ENCODE results near the gene RARA.
A peak's percentile ranks its signal among the peaks of the same experiment; 100 is the strongest.

Gene RARA

GRCh38 chr17:40317345-40317873 lies 8.4 kb downstream of the RARA start:
- peak; percentile 15 for DNase-seq

- DNase-seq = peak; percentile 79
Measured at GRCh38 chr17:40317880-40318829, 9.2 kb downstream of the RARA start.

GRCh38 chr17:40318830-40319391 lies 9.9 kb downstream of the RARA start:
- no peak for DNase-seq

GRCh38 chr17:40319651-40320540 lies 10.9 kb downstream of the RARA start:
- peak; percentile 24 for DNase-seq

DNA sequence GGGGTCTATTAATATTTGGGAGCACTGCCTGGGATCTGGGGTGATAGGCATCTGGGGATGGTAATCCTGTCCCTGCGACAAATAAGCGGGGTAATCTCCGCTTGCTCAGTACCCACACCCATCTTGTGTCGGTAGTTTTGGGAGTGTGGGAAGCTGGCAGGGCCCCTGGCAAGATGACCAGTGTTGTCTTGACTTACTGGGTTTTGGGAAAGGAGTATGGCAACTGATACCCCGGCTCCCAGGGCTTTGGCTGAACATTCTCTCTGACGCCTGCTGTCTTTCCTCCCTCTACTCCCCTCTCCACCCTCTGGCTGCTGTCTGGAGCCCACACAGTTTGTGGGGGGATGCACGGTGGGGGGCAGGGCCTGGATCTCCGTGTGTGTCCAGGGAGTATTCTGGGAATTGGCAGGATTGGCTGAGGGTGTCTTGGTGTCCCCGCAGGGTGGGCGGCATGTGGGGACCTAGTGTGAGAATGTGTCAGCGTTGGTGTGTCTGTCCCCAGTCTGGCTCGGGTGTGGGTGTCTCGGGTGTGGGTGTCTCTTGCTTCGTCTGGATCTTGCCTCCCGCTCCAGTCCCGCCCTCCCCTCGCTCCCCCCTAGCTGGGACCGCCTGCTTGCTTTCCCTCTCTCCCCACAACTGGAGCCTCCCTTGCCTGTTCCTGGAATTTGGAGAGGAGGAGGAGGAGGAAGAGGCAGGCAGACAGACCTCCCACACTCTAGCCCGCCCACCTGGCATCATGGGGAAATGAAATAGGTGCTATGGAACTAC lies 12.0 kb downstream of the RARA start:
- DNase-seq = no peak

- no peak for DNase-seq
Measured at GRCh38 chr17:40321524-40321929, 12.5 kb downstream of the RARA start.

GRCh38 chr17:40321961-40322357 lies 13.0 kb downstream of the RARA start:
- no peak for DNase-seq

DNA sequence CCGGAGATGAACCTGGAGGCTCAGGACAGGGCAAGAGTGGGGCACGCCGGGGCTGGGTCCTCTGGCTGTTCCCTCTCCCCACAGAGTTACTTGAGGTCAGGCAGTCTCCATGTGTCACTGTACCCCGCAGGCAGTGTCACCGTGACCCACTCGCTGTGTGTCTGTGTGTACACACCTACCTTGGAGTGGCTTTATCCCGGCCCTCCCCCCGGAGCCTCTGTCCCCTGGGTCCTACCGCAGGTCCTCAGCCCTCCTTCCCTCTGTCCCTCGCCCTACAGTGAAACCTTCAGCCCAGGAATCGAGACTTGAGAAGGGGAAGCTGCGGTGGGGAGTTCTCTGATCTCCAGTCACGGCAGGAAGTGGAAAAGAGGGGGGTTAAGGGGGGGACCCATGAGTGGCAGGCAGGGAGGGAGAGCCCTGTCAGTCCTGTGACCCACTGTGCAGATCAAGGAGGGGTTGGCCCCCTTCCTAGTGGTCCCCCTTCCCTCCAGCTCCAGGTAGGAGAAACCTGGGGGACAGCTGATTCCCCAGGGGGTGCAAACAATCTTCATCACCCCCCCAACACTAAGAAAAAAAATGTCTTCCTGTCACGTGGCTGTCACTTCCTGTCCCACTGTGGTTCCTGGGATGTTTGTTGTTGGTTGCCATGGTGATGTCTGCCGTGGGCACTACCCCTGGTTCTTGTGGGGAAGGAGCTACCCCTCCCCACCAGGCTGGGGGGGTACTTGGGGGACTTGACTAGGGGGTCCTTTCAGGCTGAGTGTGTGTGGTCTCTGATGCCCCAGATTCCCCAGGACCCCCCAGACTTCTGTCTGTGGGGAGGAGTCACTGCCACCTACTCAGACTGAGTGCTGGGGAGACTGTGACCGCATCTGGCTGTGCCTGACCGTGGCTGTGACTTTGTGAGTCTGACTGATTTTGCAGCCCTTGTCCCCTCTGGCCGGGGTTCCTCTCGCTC lies 13.7 kb downstream of the RARA start:
- peak; percentile 94 for DNase-seq

DNA sequence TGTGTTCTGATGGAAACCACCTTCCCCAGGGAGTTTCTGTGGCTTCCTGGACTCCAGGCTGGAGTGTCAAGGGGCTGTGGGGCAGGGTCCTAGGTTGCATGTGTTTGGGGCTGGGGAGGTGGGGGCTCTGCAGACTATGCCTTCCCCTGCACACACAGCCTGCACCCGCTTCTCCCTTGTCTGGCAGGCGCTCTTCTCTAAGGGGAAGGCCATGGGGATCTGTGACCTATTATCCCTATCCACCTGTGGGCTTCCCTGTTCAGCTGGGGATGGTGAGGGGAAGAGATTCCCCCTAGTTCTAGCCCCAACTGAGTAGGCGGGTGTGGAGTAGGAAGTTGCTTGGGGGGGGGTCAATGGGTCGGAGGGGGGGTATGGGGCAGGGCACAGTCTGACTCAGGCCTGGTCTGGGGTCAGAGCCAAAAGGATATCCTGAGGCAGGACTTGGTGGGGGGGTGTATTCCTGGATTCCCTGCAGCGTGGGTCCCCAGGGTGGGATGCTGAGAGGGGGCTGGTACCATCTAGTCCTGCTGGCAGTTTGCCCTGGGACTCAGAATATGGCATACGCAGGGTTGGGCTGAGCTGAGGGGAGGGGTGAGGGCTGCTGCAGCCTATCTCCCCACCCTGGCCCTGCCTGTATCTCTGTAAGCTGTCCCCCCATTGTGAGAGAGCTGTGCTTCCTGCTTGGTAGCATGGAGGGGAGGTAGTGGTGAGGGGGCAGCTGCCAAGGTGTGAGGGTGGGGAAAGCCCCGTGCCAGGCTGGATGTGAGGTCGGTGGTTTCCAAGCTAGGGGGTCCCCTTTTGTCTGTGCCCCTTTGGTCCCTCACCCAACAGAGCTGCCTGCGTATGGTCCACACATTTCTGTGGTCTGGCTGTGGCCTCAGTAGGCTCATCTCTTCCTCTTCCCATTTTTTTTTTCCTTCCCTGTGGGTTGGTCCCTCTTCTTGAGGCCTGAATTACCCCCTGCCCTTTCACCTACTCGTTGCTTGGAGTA lies 14.7 kb downstream of the RARA start:
- no peak for DNase-seq

GRCh38 chr17:40325156-40326013 lies 16.4 kb downstream of the RARA start:
- no peak for DNase-seq

GRCh38 chr17:40326014-40326831 lies 17.2 kb downstream of the RARA start:
- DNase-seq = peak; percentile 44

- no peak for DNase-seq
Measured at GRCh38 chr17:40326832-40327199, 17.8 kb downstream of the RARA start.

DNA sequence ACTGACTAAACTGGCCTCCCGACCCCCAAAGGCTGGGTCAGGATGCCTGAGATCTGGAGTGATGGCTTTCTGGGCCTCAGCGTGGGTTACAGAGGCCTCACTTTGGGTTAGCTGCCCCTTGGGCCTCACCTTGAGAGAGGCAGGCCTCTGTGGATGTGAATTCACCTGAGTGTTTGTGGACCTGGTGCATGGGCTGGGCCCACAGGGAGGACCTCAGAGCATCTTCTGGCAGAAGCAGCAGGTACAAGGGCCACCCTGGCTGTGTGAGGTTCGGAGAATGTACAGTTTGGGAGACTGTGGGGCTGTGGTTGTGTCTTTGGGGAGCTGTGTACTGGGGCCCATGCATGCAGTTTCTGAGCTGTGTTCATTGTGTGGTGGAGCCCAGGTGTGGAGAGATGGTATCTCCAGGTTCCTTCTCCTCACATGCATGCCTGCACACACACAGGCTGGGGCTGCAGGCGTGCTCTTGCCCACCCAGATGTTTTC lies 18.3 kb downstream of the RARA start:
- DNase-seq = no peak

- no peak for DNase-seq
Measured at GRCh38 chr17:40327735-40328385, 18.9 kb downstream of the RARA start.

DNA sequence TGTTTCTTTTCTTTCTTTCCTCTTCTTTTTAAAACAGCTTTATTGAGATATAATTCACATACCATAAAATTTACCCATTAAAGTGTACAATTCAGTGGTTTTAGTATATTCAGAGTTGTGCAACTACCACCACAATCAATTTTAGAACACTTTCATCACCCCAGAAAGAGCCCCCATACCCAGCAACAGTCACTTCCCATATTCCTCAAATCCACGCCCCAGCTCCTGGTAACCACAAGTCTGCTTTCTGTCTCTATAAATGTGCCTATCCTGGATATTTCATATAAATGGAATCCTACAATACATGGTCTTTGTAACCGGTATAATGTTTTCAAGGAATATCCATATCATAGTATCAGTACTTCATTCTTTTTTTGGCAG lies 19.4 kb downstream of the RARA start:
- DNase-seq = no peak

- peak; percentile 85 for DNase-seq
Measured at GRCh38 chr17:40329839-40330794, 21.1 kb downstream of the RARA start.
